GM12891 (cell line): Measurements from ENCODE around the gene MSI2.

Experiments used
- PAX5 ChIP-seq: IDR thresholded peaks from 2 replicates; pipeline ENCODE4 v1.6.1; 2011; ENCODE audit warnings: low read length, moderate library complexity, mild to moderate bottlenecking; ENCODE audit not compliant: insufficient read depth, severe bottlenecking
- POLR2A ChIP-seq: IDR thresholded peaks from 2 replicates; pipeline ENCODE4 v1.6.1; 2011; ENCODE audit warnings: low read depth, low read length, control low read depth
- TAF1 ChIP-seq: IDR thresholded peaks from 2 replicates; pipeline ENCODE4 v1.6.1; 2011; ENCODE audit warnings: low read depth, low read length, control low read depth

DNA sequence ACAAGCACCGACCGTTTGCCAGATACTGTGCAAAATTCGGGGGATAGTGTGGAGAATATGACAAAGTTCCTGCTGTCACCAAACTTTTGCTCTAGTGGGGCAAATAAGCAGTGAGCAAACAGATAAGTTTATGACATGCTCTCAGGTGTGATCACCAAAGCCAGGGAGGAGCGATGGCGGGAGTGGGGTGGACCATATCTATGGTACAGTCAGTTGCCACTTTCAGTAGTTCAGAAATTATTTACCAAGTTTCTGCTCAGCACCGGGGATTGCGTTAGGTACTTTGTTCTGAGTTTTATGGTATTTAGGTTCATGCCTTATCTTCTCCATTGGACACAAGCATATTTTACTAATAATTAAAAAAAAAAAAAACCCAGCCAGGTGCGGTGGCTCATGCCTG, 11.9 kb downstream of the MSI2 start:
- TF ChIP-seq POLR2A: no peak
- no peak for TF ChIP-seq PAX5
- no peak for TF ChIP-seq TAF1
